Stomach (tissue), 9 donors: ENCODE data around the gene SUCO. TPM values are rescaled to one million over a fixed set of nuclear protein-coding genes. Genes with fewer than 3 reads are reported as not detected.
"Not testable (repeated sequence)": the region's sequence is repeated elsewhere in the genome, so short reads cannot be mapped to it uniquely, and the experiment has no call there.

Source experiments
- DNase-seq, 2 donors: peaks; one replicate each; pipeline versions ENCODE4 v3.0.0 to v3.0.0-alpha.2; 2013 to 2019
- H3K27ac ChIP-seq, 5 donors: fragments of 200-600 bp in 4 of 5; sonication (generic) in 4 of 5; one replicate each; pipeline ENCODE4 v1.5.1; 2013 to 2019; ENCODE audit warnings: mild to moderate bottlenecking in 1 of 5, moderate library complexity in 1 of 5
- H3K27me3 ChIP-seq, 3 donors: fragments of 200-600 bp; sonication (generic); one replicate each; pipeline ENCODE4 v1.5.1; 2017 to 2019; ENCODE audit warnings: mixed run types in 1 of 3
- H3K36me3 ChIP-seq, 4 donors: fragments of 200-600 bp; sonication (generic); 1 replicate in 3 of 4; 2 replicates in 1 of 4; pipeline ENCODE4 v1.5.1; 2016 to 2019
- H3K4me1 ChIP-seq, 4 donors: fragments of 200-600 bp; sonication (generic); one replicate each; pipeline ENCODE4 v1.5.1; 2016 to 2019
- H3K4me3 ChIP-seq, 4 donors: fragments of 200-600 bp; sonication (generic) in 3 of 4; one replicate each; pipeline ENCODE4 v1.5.1; 2016 to 2019; ENCODE audit warnings: mild to moderate bottlenecking in 1 of 4
- H3K9me3 ChIP-seq, 4 donors: fragments of 200-600 bp; sonication (generic); one replicate each; pipeline ENCODE4 v1.5.1; 2016 to 2019
- CTCF ChIP-seq, 7 experiments: fragments of 450-650 bp in 4 of 7; fragments of 200-600 bp in 3 of 7; sonication (generic) in 3 of 7; IDR thresholded peaks; one replicate each; pipeline ENCODE4 v1.5.1; 2016 to 2019; ENCODE audit warnings: antibody characterized with exemption in 7 of 7, control low read depth in 2 of 7, mild to moderate bottlenecking in 1 of 7
- EP300 ChIP-seq: sonication (generic); formaldehyde crosslinking; IDR thresholded peaks from one replicate; pipeline ENCODE4 v1.6.1; 2017; ENCODE audit warnings: antibody characterized with exemption
- POLR2A ChIP-seq, 4 donors: fragments of 450-650 bp; IDR thresholded peaks; one replicate each; pipeline ENCODE4 v1.6.1; 2016; ENCODE audit warnings: antibody characterized with exemption in 4 of 4, control low read depth in 2 of 4, mild to moderate bottlenecking in 1 of 4, moderate library complexity in 1 of 4
- POLR2AphosphoS5 ChIP-seq, 3 donors: sonication (generic); formaldehyde crosslinking; IDR thresholded peaks; one replicate each; pipeline ENCODE4 v1.6.1; 2016; ENCODE audit warnings: antibody characterized with exemption in 3 of 3
- WGBS, 5 donors: extraction: QIAGEN DNeasy Blood & Tissue Kit in 3 of 5; methylation state at CpG; one replicate each; pipeline versions ENCODE4 v1.1.5 to v1.1.7; 2013 to 2018; 5-methylcytosine and 5-hydroxymethylcytosine counted together
- intact Hi-C: fragments of 100-400 bp; cut with DNase I; formaldehyde crosslinking; loops from one replicate; pipeline ENCODE4 v1.15.1; 2023; ENCODE audit warnings: low total_unique reads
- polyA plus RNA-seq, 3 donors: library from polyadenylated mRNA; stranded (reverse); fragments of 200-250 nt; gene quantifications; one replicate each; pipeline ENCODE4 v1.2.3, GENCODE V29; 2013
- total RNA-seq, 5 donors: library from RNA; depleted of rRNA; stranded (reverse); fragments of >200 nt; gene quantifications; one replicate each; pipeline versions ENCODE4 v1.1.0 to v1.2.3, GENCODE V29; 2014 to 2016
- donor health status: healthy with polysubstance abuse.
- donor health status: Bipolar disorder and iron deficiency.
- donor health status: healthy.

Gene SUCO
- total and polyA plus RNA-seq, 8 donors, result 4.9 to 83.7 (median 15.8) TPM

GRCh38 chr1:172585348-172585747, 52.4 kb downstream of the SUCO start:
- WGBS, 5 donors, result 48 to 69% (median 64%) methylated on average over 3 of the region's 3 CpGs
- no peak for TF ChIP-seq POLR2AphosphoS5 (IDR thresholded peaks at IDR 0.05)
- no peak for TF ChIP-seq EP300
- no peak for TF ChIP-seq POLR2A (IDR thresholded peaks at IDR 0.05)
- no peak for TF ChIP-seq CTCF (IDR thresholded peaks at IDR 0.05)
- H3K4me1 ChIP-seq, result peaks cover 0 to 34% (median 19%) of the 10 kb centered on the region in 4 donors
- intact Hi-C loops, result no loop called here
- H3K9me3 ChIP-seq, result no peaks in the 10 kb centered on the region
- no peak overlapping the region for H3K27ac ChIP-seq
- peaks cover 8 to 29% (median 25%) of the 10 kb centered on the region in 4 donors for H3K36me3 ChIP-seq
- DNase-seq, result no peak
- H3K27me3 ChIP-seq, result no peaks in the 10 kb centered on the region
- H3K4me3 ChIP-seq, result no peak overlapping the region

- H3K4me3 ChIP-seq, result no peak overlapping the region
- intact Hi-C loops, result no loop called here
These were observed 52.9 kb downstream of the SUCO start for GRCh38 chr1:172585861-172586260.

GRCh38 chr1:172588296-172589291, 55.6 kb downstream of the SUCO start:
- TF ChIP-seq POLR2A (IDR thresholded peaks at IDR 0.05) (no peak), CTCF (IDR thresholded peaks at IDR 0.05) (no peak), POLR2AphosphoS5 (IDR thresholded peaks at IDR 0.05) (no peak), EP300 (no peak)
- DNase-seq, result no peak
- intact Hi-C loops, result no loop called here
- WGBS, 5 donors, result 59 to 77% (median 74%) methylated on average over 7 of the region's 7 CpGs
- H3K36me3 ChIP-seq, result peaks cover 8 to 46% (median 37%) of the 10 kb centered on the region in 4 donors
- H3K4me3 ChIP-seq, result no peak overlapping the region
- H3K4me1 ChIP-seq, result peaks cover 0 to 19% (median 0%) of the 10 kb centered on the region in 4 donors
- H3K27ac ChIP-seq, result peak overlapping the region in 2 of 5 donors; percentile 29 to 40
- H3K9me3 ChIP-seq, result no peaks in the 10 kb centered on the region
- no peaks in the 10 kb centered on the region for H3K27me3 ChIP-seq

More at GRCh38 chr1:172585861-172586260, 52.9 kb downstream of the SUCO start:
- no peak for TF ChIP-seq EP300
- no peak for TF ChIP-seq POLR2AphosphoS5 (IDR thresholded peaks at IDR 0.05)
- no peak for TF ChIP-seq POLR2A (IDR thresholded peaks at IDR 0.05)
- no peak for TF ChIP-seq CTCF (IDR thresholded peaks at IDR 0.05)
- Histone ChIP-seq H3K27me3 (no peaks in the 10 kb centered on the region), H3K9me3 (no peaks in the 10 kb centered on the region), H3K27ac (no peak overlapping the region), H3K4me1 (peaks cover 0 to 34% (median 19%) of the 10 kb centered on the region in 4 donors), H3K36me3 (peaks cover 8 to 30% (median 26%) of the 10 kb centered on the region in 4 donors)
- DNase-seq, result no peak

- no peak overlapping the region for H3K4me3 ChIP-seq
- DNase-seq, result no peak
- peaks cover 8 to 55% (median 41%) of the 10 kb centered on the region in 4 donors for H3K36me3 ChIP-seq
- no peaks in the 10 kb centered on the region for H3K9me3 ChIP-seq
- intact Hi-C loops, result no loop called here
- H3K4me1 ChIP-seq, result peaks cover 0 to 19% (median 0%) of the 10 kb centered on the region in 4 donors
- no peaks in the 10 kb centered on the region for H3K27me3 ChIP-seq
- no peak for TF ChIP-seq POLR2A (IDR thresholded peaks at IDR 0.05)
- no peak for TF ChIP-seq POLR2AphosphoS5 (IDR thresholded peaks at IDR 0.05)
- TF ChIP-seq EP300, result no peak
- no peak for TF ChIP-seq CTCF (IDR thresholded peaks at IDR 0.05)
- peak overlapping the region in 1 of 5 donors; percentile 40 for H3K27ac ChIP-seq
- WGBS, 5 donors, result 93 to 97% (median 95%) methylated on average over 3 of the region's 3 CpGs
These were observed 56.6 kb downstream of the SUCO start for GRCh38 chr1:172589553-172589952.

- H3K9me3 ChIP-seq, H3K27me3 ChIP-seq, DNase-seq, intact Hi-C loops, H3K4me3 ChIP-seq, H3K27ac ChIP-seq: not testable (repeated sequence)
- H3K36me3 ChIP-seq, result peaks cover 13 to 73% (median 56%) of the 10 kb centered on the region in 4 donors
- WGBS, 5 donors, result no CpG with 5 or more reads among the region's 1 CpG
- peaks cover 0 to 19% (median 0%) of the 10 kb centered on the region in 4 donors for H3K4me1 ChIP-seq
These were observed 58.5 kb downstream of the SUCO start for GRCh38 chr1:172591429-172591828.

- peaks cover 15 to 81% (median 65%) of the 10 kb centered on the region in 4 donors for H3K36me3 ChIP-seq
- H3K27ac ChIP-seq, H3K9me3 ChIP-seq, H3K4me3 ChIP-seq, intact Hi-C loops, H3K27me3 ChIP-seq, H3K4me1 ChIP-seq, DNase-seq: not testable (repeated sequence)
- 93 to 97% (median 94%) methylated on average over 4 of the region's 4 CpGs for WGBS, 5 donors
These were observed 62.1 kb downstream of the SUCO start for GRCh38 chr1:172595066-172595465.

GRCh38 chr1:172596782-172597181, 63.8 kb downstream of the SUCO start:
- H3K4me3 ChIP-seq, H3K9me3 ChIP-seq, intact Hi-C loops, H3K27me3 ChIP-seq, H3K27ac ChIP-seq, H3K4me1 ChIP-seq, DNase-seq: not testable (repeated sequence)
- peaks cover 12 to 82% (median 66%) of the 10 kb centered on the region in 4 donors for H3K36me3 ChIP-seq
- 82 to 92% (median 87%) methylated on average over 10 of the region's 10 CpGs for WGBS, 5 donors
